GM12873 (cell line): Measurements from ENCODE around the gene ADAMTS13.

Source experiments
- CTCF ChIP-seq: IDR thresholded peaks from 2 replicates; pipeline ENCODE4 v1.5.1; 2012; ENCODE audit warnings: low read depth, mild to moderate bottlenecking, moderate library complexity, low read length, control low read depth; ENCODE audit not compliant: insufficient read depth; ENCODE audit errors: missing control alignments

ADAMTS13 gene

GRCh38 chr9:133496861-133497842 lies 75.0 kb downstream of the ADAMTS13 start:
- no peak for TF ChIP-seq CTCF

GRCh38 chr9:133499132-133499891 lies 77.1 kb downstream of the ADAMTS13 start:
- no peak for TF ChIP-seq CTCF

GRCh38 chr9:133499892-133500270 lies 77.7 kb downstream of the ADAMTS13 start:
- TF ChIP-seq CTCF, result no peak

- TF ChIP-seq CTCF, result no peak
Measured at GRCh38 chr9:133502112-133502511, 79.9 kb downstream of the ADAMTS13 start.

GRCh38 chr9:133505186-133505830 lies 83.1 kb downstream of the ADAMTS13 start:
- TF ChIP-seq CTCF, result no peak

GRCh38 chr9:133505901-133506652 lies 83.9 kb downstream of the ADAMTS13 start:
- no peak for TF ChIP-seq CTCF
